DMS53 treated with DMSO at 0.1 percent for 48 hours (cell line): Measurements from ENCODE around the gene PCK2.

Experiments
- DNase-seq: peaks from one replicate; lab custom pipeline; 2025; ENCODE audit not compliant: unreplicated experiment; lab: John Stamatoyannopoulos, UW

PCK2 gene

GRCh38 chr14:24114532-24115421 is 20.7 kb downstream of the PCK2 start, which contains the start of the genes DCAF11 and NRL:
Gene DCAF11 (plus strand): TSS chr14:24114777. CDS start chr14:24115595, 818 bp downstream.
Gene NRL (minus strand): TSS chr14:24114949. CDS start chr14:24082848, 32,101 bp downstream.
- peak; percentile 96 for DNase-seq

GRCh38 chr14:24115422-24116127 is 21.5 kb downstream of the PCK2 start:
- no peak for DNase-seq

DNA sequence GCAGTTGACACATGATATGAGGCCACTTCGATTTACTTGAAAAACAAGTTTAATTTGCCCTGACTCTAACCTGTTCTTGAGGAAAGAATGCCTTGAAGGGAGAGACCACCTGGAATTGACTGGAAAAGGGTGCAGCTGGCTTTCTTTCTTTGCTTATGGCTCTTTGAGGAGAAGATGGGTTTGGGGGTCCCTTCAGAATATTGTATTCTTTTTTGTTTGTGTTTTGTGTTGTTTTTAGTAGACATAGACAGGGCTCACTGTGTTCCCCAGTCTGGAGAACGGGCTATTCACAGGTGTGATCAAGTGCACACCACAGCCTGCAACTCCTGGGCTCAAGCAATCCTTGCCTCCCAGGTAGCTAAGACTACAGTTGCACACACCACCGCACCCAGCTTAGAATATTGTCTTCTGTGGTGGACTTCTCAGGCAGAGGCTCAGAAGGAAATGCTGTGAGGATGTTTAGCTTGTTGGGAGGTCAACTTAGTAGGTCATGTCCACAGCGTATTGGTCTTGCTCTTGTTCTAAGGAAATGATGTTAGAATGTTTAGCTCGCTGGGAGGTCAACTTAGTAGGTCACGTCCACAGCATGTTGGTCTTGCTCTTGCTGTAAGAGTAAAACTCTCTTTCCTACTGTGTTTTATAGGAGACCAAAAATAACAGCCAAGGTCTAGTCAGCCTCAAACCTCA is 22.2 kb downstream of the PCK2 start:
- DNase-seq = no peak

DNA sequence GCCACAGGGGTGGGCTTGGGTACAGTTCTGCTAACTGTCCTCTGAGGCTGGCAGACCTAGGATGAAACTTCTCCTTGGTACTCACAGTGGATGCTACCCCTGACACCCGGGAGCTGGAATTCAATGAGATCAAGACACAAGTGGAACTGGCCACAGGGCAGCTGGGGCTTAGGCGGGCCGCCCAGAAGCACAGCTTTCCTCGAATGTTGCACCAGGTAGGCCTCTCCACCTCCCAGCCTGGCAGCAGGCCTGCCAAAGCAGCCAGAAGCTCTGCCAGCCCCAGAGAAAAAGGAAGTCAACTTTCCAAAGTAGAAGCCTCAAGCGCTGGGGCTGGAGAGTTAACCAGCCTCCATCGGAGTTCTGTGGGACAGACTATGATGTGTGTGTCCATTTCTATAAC is 23.1 kb downstream of the PCK2 start:
- DNase-seq = no peak

GRCh38 chr14:24119691-24120090 is 25.6 kb downstream of the PCK2 start:
- DNase-seq = no peak

GRCh38 chr14:24121210-24121609 is 27.1 kb downstream of the PCK2 start:
- DNase-seq = no peak

- no peak for DNase-seq
Observed at GRCh38 chr14:24122416-24122815, 28.3 kb downstream of the PCK2 start.

GRCh38 chr14:24122898-24123297 is 28.8 kb downstream of the PCK2 start:
- DNase-seq = no peak

DNA sequence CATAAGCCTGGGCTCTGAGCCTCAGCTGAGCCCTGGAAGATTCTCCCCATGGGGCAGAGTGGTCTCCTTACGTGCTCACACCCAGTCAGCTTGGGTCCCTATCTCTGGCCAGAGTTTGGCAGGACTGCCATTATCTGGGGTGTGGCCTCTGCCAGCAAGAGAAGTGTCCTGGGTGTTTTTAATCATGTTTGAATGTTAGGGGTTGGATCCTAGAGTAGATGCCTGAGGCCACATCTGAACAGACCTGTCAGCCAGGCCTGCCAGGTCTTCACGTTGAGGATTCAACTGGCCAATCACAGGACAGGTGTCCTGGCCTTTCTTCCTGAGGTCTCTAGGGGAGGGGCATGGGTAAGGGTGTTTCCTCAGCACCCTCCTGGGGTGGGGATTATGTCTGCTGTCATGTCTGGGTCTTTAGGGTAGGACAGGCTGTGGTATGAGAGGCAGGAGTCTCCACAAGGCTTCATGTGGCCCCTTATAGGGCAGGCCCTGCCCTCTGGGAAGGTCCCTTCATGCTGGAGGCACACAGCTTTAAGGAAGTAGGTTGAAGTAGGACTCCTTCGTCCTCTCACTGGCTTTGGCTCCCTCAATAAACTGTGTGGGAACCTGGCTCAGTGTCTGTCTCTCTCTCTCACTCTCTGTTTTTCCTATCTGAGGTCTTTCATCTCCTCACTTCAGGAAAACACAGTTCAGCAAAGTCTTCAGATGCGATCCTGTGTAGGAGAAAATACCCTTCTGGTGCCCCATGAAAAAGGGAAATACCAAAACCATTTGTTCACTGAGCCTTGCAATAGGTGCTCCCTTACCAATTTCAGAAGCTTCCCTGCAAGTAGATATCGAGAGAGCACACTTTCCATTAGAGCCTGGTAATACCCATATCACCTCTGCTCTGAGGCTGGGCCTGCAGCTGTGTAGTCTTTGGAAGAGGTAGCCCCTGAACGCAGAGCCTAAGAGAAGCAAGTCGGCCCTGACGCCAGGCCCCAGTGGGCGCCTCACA is 29.6 kb downstream of the PCK2 start:
- no peak for DNase-seq

- DNase-seq = no peak
Observed at GRCh38 chr14:24126939-24127338, 32.8 kb downstream of the PCK2 start.

DNA sequence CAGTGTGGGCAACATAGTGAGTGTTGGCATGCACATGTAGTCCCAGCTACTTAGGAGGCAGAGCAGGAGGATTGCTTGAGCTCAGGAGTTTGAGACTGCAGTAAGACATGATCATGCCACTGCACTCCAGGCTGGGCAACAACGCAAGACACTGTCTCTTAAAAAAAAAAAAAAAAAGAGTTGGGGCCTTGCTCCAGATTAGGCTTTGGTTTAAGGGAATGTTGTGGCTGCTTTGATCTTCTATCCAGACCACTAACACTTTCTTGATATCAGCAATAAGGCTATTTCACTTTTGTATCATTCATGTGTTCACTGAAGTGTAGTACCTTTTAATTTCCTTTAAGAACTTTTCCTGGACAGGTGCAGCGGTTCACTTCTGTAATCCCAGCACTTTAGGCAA is 33.6 kb downstream of the PCK2 start:
- DNase-seq = no peak

DNA sequence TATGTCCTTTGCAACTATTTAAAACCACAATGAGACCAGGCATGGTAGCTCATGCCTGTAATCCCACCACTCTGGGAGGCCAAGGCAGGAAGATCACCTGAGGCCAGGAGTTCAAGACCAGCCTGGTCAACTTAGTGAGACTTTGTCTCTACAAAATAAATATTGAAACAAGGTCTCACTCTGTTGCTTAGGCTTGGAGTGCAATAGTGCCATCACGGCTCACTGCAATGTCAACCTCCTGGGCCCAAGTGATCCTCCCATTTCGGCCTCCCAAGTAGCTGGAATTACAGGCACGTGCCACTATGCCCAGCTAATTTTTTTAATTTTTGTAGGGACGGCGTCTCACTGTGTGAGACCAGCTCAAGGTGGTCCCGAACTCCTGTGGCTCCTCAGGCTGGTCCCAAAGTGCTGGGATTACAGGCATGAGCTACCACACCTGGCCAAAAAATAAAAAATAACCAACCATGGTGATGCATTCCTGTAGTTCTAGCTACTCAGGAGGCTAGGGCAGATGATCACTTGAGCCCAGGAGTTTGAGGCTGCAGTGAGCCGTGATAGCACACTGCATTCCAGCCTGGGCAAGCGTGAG is 35.4 kb downstream of the PCK2 start:
- DNase-seq = no peak

- DNase-seq = no peak
Observed at GRCh38 chr14:24130380-24130716, 36.2 kb downstream of the PCK2 start, which contains the start of gene FITM1. Gene FITM1 (plus strand): TSS chr14:24130659. CDS start chr14:24131564, 905 bp downstream.

DNA sequence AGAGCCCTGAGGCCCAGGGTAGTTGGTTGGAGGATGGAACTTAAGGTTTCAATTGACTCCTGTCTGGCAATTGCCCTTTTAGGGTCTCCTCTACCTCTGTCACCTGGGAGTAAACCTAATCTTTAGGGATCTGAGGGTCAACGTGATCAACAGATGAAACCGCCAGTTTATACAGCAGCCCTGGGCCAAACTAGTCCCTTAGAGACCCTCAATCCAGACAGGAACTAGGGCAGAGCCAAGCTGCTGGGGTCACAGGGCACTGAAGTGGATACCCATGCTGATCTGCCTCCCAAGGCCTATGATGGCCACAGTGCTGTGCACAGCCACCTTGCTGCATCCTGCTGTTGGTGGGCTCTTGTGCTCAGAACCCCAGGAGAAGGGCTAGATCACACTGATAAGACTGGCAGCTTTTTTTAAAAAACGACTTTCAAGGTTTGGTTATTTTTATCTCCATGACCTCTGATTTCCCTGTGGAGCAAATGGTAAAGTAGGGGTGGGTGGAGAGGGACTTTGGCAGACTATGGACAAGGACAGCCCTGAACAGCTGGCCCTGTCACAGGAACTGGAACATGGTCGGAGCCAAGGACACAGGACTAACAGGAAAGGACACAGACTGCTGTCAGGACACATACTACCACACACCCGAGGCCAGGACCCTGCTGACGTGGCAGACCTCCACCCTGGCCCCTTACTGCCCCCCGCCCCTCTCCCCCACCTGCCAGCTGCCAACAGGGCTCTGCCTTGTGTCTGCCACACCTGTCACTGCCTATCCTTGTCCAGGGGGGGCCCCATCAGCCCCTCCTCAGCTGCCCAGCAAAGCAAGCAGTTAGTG is 36.8 kb downstream of the PCK2 start:
- no peak for DNase-seq

- no peak for DNase-seq
Observed at GRCh38 chr14:24131549-24131966, 37.4 kb downstream of the PCK2 start.

GRCh38 chr14:24132061-24132685 is 38.1 kb downstream of the PCK2 start:
- peak; percentile 36 for DNase-seq

- DNase-seq = no peak
Observed at GRCh38 chr14:24132976-24133375, 38.9 kb downstream of the PCK2 start.

- no peak for DNase-seq
Observed at GRCh38 chr14:24133735-24134134, 39.6 kb downstream of the PCK2 start.

DNA sequence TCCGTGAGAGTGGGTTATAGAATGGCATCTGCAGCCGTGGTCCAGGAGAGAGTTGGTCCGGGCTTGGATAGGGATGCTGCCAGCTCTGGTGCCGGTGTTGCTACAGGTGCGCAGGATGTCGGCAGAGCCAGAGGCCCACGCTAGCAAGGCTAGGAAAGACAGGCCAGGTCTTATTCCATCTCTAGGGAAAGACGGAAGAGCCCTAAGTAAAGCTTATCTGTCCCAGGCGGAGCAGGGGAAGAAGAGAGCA is 41.4 kb downstream of the PCK2 start:
- DNase-seq = peak; percentile 57
